Gastroesophageal sphincter (tissue), 4 donors: ENCODE data around the gene CENPI. TPM values are rescaled to one million over a fixed set of nuclear protein-coding genes. Genes with fewer than 3 reads are reported as not detected.

Experiments
- ATAC-seq: fragments of 150-250 bp; one replicate; pipeline ENCODE4 v1.9.1; 2016; ENCODE audit warnings: mild to moderate bottlenecking, moderate library complexity
- H3K27ac ChIP-seq, 4 donors: fragments of 200-600 bp; sonication (generic) in 3 of 4; 1 replicate in 3 of 4; 2 replicates in 1 of 4; pipeline ENCODE4 v1.5.1; 2016 to 2019
- H3K27me3 ChIP-seq: fragments of 200-600 bp; sonication (generic); one replicate; pipeline ENCODE4 v1.5.1; 2019
- H3K36me3 ChIP-seq, 2 donors: fragments of 200-600 bp; sonication (generic); one replicate each; pipeline ENCODE4 v1.5.1; 2019; ENCODE audit warnings: control low read depth in 1 of 2
- H3K4me1 ChIP-seq, 3 donors: fragments of 200-600 bp; sonication (generic); 1 replicate in 2 of 3; 2 replicates in 1 of 3; pipeline ENCODE4 v1.5.1; 2016 to 2019; ENCODE audit warnings: control low read depth in 2 of 3
- H3K4me3 ChIP-seq, 2 donors: fragments of 200-600 bp; sonication (generic); one replicate each; pipeline ENCODE4 v1.5.1; 2019; ENCODE audit warnings: mild to moderate bottlenecking in 1 of 2, moderate library complexity in 1 of 2
- H3K9me3 ChIP-seq, 3 donors: fragments of 200-600 bp; sonication (generic); one replicate each; pipeline ENCODE4 v1.5.1; 2017 to 2019; ENCODE audit warnings: control low read depth in 2 of 3
- CTCF ChIP-seq, 4 experiments: fragments of 200-600 bp in 2 of 4; fragments of 450-650 bp in 2 of 4; sonication (generic) in 1 of 4; IDR thresholded peaks; one replicate each; pipeline ENCODE4 v1.5.1; 2017 to 2019; ENCODE audit warnings: antibody characterized with exemption in 4 of 4, mild to moderate bottlenecking in 2 of 4, moderate library complexity in 2 of 4
- EP300 ChIP-seq: sonication (generic); formaldehyde crosslinking; IDR thresholded peaks from one replicate; pipeline ENCODE4 v1.6.1; 2017; ENCODE audit warnings: antibody characterized with exemption, mild to moderate bottlenecking
- POLR2A ChIP-seq, 2 donors: fragments of 450-650 bp; IDR thresholded peaks; one replicate each; pipeline ENCODE4 v1.6.1; 2017; ENCODE audit warnings: antibody characterized with exemption in 2 of 2, mild to moderate bottlenecking in 2 of 2, moderate library complexity in 1 of 2
- POLR2AphosphoS5 ChIP-seq: sonication (generic); formaldehyde crosslinking; IDR thresholded peaks from one replicate; pipeline ENCODE4 v1.6.1; 2017; ENCODE audit warnings: antibody characterized with exemption
- WGBS, 2 donors: methylation state at CpG; one replicate each; pipeline ENCODE4 v1.1.5; 2018; ENCODE audit warnings: low coverage in 1 of 2; 5-methylcytosine and 5-hydroxymethylcytosine counted together
- total RNA-seq, 4 donors: library from RNA; depleted of rRNA; stranded (reverse); fragments of >200 nt; gene quantifications; one replicate each; pipeline ENCODE4 v1.1.0, GENCODE V29; 2016

The CENPI gene
- total RNA-seq, 4 donors from 2014 or later, result 0.93 to 3.1 (median 2.1) TPM

- ATAC-seq, result no peak
- Histone ChIP-seq H3K27me3 (no peaks in the 10 kb centered on the region), H3K4me1 (no peaks in the 10 kb centered on the region), H3K4me3 (no peak overlapping the region), H3K9me3 (no peaks in the 10 kb centered on the region), H3K27ac (no peak overlapping the region), H3K36me3 (no peaks in the 10 kb centered on the region)
- WGBS, 2 donors, result 68 to 87% methylated on average over 2 of the region's 2 CpGs
- TF ChIP-seq POLR2A (IDR thresholded peaks at IDR 0.05), result no peak
- no peak for TF ChIP-seq POLR2AphosphoS5
- TF ChIP-seq CTCF (IDR thresholded peaks at IDR 0.05), result no peak
- no peak for TF ChIP-seq EP300
These were observed 38.2 kb downstream of the CENPI start for GRCh38 chrX:101136235-101136634.

Other genes starting within 250 kb of the CENPI start
- under 1 TPM in 1 of 4 donors, not detected in 3; 0.31 TPM for gene NOX1, start 223.8 kb upstream of the CENPI start, total RNA-seq
- gene XKRX, start 169.3 kb upstream of the CENPI start, total RNA-seq, result under 1 TPM in 1 of 4 donors, not detected in 3; 0.16 TPM
- not detected for gene ARL13A, start 128.5 kb upstream of the CENPI start, total RNA-seq
- 10 to 100 TPM; 11.3 to 22.7 (median 16.7) TPM for gene TRMT2B, start 46.1 kb upstream of the CENPI start, total RNA-seq
- 10 to 100 TPM in 3 of 4 donors, 1 to 10 TPM in 1; 9.3 to 26.1 (median 16.9) TPM for gene TMEM35A, start 19.3 kb upstream of the CENPI start, total RNA-seq
- gene DRP2, start 121.6 kb downstream of the CENPI start, total RNA-seq, result under 1 TPM; 0.20 to 0.54 (median 0.31) TPM
- gene TAF7L, start 193.1 kb downstream of the CENPI start, total RNA-seq, result under 1 TPM in 1 of 4 donors, not detected in 3; 0.27 TPM